GM21515 (cell line): Measurements from ENCODE around the gene LSP1.

ENCODE experiments used
- ATAC-seq: cut with Tn5 transposase; IDR thresholded peaks from one replicate; pipeline ENCODE4 v1.9.1; 2021; ENCODE audit not compliant: unreplicated experiment

The LSP1 gene

GRCh38 chr11:1836011-1836945 is 16.6 kb upstream of the LSP1 start:
- ATAC-seq: no peak

DNA sequence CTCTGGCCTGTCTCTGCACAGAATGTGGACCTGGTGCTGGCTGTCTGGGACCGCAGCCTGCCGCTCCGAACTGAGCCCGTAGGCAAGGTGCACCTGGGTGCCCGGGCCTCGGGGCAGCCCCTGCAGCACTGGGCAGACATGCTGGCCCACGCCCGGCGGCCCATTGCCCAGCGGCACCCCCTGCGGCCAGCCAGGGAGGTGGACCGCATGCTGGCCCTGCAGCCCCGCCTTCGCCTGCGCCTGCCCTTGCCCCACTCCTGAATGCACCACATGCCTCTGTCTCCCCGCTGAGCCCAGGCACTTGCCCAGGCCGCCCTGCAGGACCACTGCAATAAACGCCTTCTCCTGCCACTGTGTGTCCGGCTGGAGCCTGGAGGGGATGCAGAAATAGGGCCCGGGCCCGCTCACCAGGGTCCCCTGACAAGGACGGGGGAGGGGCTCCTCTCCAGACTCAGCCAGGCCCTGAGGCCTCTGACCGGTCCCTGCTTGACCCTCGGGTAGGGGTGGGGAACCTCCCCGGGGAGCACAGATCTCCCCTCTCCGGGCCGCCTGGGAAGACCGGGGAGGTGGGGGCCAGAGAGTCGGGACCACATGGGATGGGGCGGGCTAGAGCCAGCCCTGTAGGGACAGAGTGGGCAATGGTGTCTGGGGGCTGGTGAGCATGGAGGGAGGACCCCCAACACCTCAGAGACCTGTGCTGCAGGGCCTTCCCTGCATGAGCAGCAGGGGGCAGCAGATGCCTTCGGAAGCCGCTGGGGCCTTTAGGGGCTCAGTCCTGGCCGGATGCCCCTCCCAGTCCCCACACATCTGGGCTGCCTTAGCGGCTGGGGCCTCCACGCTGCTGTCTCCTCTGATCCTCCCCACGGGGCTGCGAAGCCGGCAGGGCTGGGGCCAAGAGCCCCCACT is 15.5 kb upstream of the LSP1 start:
- ATAC-seq: peak; percentile 58

DNA sequence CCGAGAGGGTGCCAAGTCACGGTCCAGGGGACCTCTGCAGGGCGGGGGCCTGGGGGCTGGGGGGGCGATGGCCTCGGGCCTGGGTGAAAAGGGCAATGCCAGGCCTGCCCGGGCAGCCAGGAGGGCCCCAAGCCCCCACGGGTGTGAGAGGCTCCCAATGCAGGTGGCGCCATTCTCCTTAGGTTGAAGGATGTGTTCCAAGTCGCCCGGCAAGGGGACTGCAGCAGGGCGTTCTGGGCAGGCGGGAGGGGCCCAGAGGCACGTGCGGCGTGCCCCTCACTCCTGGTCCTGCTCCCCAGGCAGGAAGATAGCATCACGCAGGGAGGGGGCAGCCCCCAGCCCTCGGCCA is 14.8 kb upstream of the LSP1 start:
- ATAC-seq: no peak

DNA sequence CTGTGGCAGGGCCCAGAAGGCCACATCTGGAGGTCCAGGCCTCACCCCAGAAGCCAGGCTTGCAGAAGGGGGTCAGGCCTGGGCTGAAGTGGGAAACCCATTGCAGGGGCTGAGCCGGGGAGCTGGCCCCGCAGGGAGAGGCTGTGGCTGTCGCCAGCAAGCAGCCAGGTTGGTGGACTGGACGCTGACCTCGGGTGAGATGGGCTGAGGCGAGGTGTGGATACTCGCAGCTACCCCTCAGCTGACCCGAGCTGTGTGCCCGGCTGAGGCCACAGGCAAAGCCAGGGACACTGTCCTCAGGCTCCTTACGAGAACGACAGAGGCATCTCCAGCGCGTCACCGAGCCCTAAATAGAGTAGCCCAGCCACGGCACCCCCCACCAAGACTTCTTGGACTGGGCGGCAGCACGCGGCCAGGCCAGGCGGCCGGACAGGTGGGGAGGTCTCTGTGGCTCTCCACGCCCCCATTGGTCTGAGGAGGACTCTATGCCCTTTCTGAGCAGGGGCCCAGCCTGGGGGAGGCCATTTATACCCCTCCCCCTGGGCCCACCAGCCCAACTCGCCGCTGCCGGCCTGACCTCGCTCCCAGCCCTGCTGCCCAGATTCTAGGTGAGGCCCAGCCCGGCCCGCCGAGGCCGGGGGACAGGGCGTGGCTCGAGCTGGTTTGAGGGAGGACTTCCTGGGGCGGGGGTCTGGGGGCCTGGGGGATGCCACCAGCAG is 14.3 kb upstream of the LSP1 start, which contains the start of gene TNNI2:
TSS of gene TNNI2 (plus strand) at position 556 of the 719 bp plus-strand sequence. CDS start 716 bp downstream, outside the sequence.
- ATAC-seq: no peak

- no peak for ATAC-seq
Measured at GRCh38 chr11:1839204-1839923, 13.5 kb upstream of the LSP1 start.

GRCh38 chr11:1839924-1840779 is 12.7 kb upstream of the LSP1 start:
- ATAC-seq: no peak

DNA sequence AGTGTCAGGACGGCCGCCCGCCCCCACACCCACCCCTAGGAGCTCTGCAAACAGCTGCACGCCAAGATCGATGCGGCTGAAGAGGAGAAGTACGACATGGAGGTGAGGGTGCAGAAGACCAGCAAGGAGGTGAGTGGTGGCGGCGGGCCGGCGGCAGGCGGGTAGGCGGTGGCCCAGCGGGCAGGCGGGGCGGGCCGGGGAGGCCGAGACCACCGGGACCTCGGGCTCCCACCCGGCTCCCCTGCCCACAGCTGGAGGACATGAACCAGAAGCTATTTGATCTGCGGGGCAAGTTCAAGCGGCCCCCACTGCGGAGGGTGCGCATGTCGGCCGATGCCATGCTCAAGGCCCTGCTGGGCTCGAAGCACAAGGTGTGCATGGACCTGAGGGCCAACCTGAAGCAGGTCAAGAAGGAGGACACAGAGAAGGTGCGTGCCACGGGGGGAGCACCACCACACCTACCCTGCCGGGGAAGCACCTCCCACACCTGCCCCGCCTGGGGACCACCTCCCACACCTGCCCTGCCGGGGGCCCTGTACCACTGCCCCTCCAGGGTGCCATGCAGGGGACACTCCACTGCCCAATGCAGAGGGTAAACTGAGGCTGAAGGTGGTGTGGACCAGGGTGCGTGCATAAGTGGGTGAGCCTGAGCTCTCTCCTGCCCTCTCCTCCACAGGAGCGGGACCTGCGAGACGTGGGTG is 12.0 kb upstream of the LSP1 start:
- no peak for ATAC-seq

GRCh38 chr11:1841511-1842148 is 11.3 kb upstream of the LSP1 start:
- no peak for ATAC-seq

DNA sequence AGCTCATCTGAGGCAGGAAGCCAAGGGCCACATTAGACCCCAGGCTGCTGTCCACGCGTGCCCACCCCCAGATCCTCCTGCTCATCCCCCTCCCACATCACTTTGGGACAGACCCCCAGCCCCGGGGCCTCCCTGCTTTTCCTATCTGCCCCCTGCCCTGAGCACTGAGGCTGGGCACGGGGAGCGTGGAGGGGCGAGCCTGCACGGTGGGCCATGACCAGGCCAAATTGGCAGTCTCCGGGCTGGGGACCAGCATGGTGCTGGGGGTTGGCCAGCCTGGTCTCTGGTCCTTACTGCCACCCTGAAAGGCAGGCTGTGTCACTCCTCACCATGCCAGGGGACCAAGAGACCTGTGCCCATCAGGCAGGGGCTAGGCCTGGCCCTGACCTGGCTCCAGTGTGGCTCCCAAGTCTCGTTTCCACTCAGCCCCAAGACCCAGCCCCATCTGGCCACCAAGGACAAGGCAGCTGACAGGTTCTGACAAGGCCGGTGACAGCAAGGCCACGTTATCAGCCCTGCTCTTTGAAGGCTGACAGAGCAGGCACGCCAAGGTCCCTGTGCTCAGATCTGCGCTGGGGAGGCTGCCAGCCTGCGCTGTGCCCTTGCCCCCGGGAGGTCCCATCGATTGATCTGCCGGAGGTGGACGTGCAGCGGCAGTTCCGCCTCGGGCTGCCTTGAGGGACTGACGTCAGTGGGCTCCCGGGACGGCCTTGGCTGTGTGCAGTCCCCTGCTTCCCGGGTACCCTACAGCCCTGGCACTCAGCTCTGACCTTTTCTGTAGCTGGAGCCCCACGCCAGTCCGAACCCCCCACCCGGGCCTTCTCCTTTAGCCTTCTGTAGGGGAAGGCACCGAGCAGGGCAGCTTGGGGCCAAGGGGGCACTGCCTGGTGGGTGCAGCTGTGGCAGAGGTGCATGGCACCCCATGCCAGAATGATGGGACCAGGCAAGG is 10.5 kb upstream of the LSP1 start:
- ATAC-seq: no peak

GRCh38 chr11:1843098-1843473 is 9.8 kb upstream of the LSP1 start:
- ATAC-seq: no peak

DNA sequence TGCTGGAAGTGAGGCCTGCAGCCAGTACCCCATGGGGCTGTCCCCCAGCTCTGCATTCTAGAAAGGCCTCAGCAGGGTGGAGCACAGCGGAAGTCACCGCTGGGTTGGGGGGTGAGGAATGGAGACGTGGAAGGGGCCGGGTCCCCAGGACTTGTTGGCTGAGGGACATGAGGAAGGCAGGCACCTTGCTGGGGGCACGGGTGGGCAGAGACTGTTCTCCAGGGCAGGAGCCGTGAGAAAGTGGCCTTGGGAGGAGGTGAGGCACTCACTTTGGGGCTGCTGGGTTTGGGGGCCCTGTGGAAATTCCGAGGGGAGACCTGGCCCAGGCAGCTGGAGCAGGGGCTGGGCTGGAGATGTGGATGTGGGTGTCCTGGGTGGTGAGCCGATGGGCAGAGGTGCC is 9.1 kb upstream of the LSP1 start:
- no peak for ATAC-seq

GRCh38 chr11:1844221-1845094 is 8.4 kb upstream of the LSP1 start:
- no peak for ATAC-seq

GRCh38 chr11:1845095-1845429 is 7.8 kb upstream of the LSP1 start:
- no peak for ATAC-seq

DNA sequence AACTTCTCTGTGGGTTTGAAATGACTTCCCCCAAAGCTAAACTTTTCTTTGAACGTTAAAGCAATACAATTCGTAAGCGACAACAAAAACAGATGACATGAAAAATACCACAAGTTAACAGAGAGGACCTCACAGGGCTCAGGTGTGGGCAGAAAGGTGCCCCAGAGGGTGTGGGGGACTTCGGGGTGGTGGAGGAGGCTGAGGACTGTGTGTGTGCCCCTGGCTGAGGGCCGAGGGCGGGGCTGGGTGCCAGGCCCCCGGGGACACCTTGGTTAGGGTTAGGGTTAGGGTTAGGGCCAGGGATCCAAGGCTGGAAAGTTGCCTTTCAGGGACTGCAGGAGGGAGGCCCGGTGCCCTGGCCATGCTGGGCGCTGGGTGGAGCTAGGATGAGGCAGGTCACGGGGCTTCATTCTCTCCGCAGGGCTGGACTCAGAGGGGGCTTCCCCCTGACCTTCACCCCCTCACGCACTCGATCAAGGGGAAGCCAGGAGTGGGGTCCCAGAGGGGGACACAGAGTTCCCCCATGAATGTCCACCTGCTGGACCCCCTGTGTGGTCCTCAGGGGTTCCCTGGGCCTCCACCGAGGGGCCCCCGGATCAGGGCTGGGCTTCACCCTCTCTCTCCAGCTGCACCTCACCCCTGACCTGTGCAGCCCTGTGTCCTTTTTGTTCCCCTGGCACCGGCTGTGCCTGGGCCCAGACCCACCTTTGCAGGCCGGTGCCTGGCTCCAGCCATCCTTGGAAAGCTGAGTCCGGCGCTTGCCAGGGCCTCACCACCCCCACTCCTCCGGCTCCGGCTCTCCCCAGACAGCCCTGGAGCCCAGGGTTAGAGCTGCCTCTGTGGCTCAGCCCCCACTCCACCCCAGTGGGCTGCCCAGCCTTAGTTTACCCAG is 7.1 kb upstream of the LSP1 start:
- no peak for ATAC-seq

DNA sequence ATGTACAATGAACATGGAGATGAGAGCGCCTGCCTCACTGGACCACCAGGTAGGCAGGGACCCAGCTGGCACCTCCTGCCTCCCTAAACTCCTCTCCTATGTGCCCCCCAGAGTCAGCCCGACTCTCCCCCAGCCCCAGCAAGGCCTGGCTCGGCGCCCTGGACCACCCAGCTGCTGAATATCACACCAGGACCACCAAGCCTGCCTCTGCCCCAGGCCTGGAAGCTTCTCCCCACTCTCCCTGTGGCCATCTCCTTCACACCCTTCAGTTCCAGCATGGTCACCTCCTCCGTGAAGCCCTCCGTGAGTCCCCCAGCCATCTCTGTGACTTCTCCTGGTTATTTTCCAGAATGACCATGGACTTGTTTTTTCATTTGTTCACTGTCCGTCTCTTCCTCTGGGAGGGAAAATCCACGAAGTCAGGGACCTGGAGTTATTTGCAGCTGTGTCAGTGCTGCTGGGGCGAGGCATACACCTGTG is 6.4 kb upstream of the LSP1 start:
- ATAC-seq: no peak
